ENCODE measurements around the gene TFRC.
"Not testable (repeated sequence)": the region's sequence is repeated elsewhere in the genome, so short reads cannot be mapped to it uniquely, and the experiment has no call there.

The TFRC gene

GRCh38 chr3:196081834-196082618, at the start of gene TFRC:
TFRC (minus strand) TSS chr3:196082090; CDS start chr3:196077099, 4,991 bp downstream.
- DNase-seq: peak; percentile 80 to 91

GRCh38 chr3:196128172-196128843, 46.4 kb upstream of the TFRC start:
- DNase-seq: no peak

- peak in 1 of 2 experiments; percentile 12 for DNase-seq
Observed at GRCh38 chr3:196127308-196128040, 45.6 kb upstream of the TFRC start.

- no peak for DNase-seq
Observed at GRCh38 chr3:196124608-196125007, 42.7 kb upstream of the TFRC start.

GRCh38 chr3:196122688-196123046, 40.8 kb upstream of the TFRC start:
- no peak for DNase-seq

- DNase-seq: no peak
Observed at GRCh38 chr3:196122021-196122687, 40.3 kb upstream of the TFRC start.

GRCh38 chr3:196121066-196121465, 39.2 kb upstream of the TFRC start:
- no peak for DNase-seq

GRCh38 chr3:196120291-196120951, 38.5 kb upstream of the TFRC start:
- peak; percentile 99 for DNase-seq

- peak; percentile 80 to 85 for DNase-seq
Observed at GRCh38 chr3:196117809-196118208, 35.9 kb upstream of the TFRC start.

GRCh38 chr3:196115678-196116083, 33.8 kb upstream of the TFRC start:
- no peak for DNase-seq

GRCh38 chr3:196111939-196112386, 30.1 kb upstream of the TFRC start:
- DNase-seq: no peak

GRCh38 chr3:196108075-196108743, 26.3 kb upstream of the TFRC start:
- no peak for DNase-seq

- not testable (repeated sequence) for DNase-seq
Observed at GRCh38 chr3:196104707-196105106, 22.8 kb upstream of the TFRC start.

- DNase-seq: peak; percentile 48 to 60
Observed at GRCh38 chr3:196098365-196098980, 16.6 kb upstream of the TFRC start.

GRCh38 chr3:196097373-196098154, 15.7 kb upstream of the TFRC start:
- no peak for DNase-seq

- peak; percentile 57 to 71 for DNase-seq
Observed at GRCh38 chr3:196096382-196096953, 14.6 kb upstream of the TFRC start.

- no peak for DNase-seq
Observed at GRCh38 chr3:196093317-196094111, 11.6 kb upstream of the TFRC start.

GRCh38 chr3:196087906-196088305, 6.0 kb upstream of the TFRC start:
- no peak for DNase-seq

GRCh38 chr3:196082619-196082971, 705 bp upstream of the TFRC start:
- DNase-seq: no peak
